ENCODE measurements around the gene CRYAA.
"Not testable (repeated sequence)": the region's sequence is repeated elsewhere in the genome, so short reads cannot be mapped to it uniquely, and the experiment has no call there.

CRYAA gene

GRCh38 chr21:43177043-43177906 lies 8.5 kb downstream of the CRYAA start:
- DNase-seq = not testable (repeated sequence)

GRCh38 chr21:43178175-43178826 lies 9.5 kb downstream of the CRYAA start:
- not testable (repeated sequence) for DNase-seq

- DNase-seq = not testable (repeated sequence)
These were observed 12.2 kb downstream of the CRYAA start for GRCh38 chr21:43181033-43181432.

GRCh38 chr21:43187268-43187667 lies 18.5 kb downstream of the CRYAA start:
- DNase-seq = not testable (repeated sequence)

- DNase-seq = no peak
These were observed 18.9 kb downstream of the CRYAA start for GRCh38 chr21:43187715-43188114.

GRCh38 chr21:43188181-43188580 lies 19.4 kb downstream of the CRYAA start:
- DNase-seq = no peak

- no peak for DNase-seq
These were observed 19.9 kb downstream of the CRYAA start for GRCh38 chr21:43188592-43189210.

- no peak for DNase-seq
These were observed 21.1 kb downstream of the CRYAA start for GRCh38 chr21:43189936-43190335.

GRCh38 chr21:43190544-43190943 lies 21.7 kb downstream of the CRYAA start:
- no peak for DNase-seq

- no peak for DNase-seq
These were observed 22.1 kb downstream of the CRYAA start for GRCh38 chr21:43190951-43191350.

- no peak for DNase-seq
These were observed 22.7 kb downstream of the CRYAA start for GRCh38 chr21:43191521-43191920.

GRCh38 chr21:43191971-43192370 lies 23.2 kb downstream of the CRYAA start:
- no peak for DNase-seq

GRCh38 chr21:43192501-43193081 lies 23.8 kb downstream of the CRYAA start:
- DNase-seq = no peak

GRCh38 chr21:43193088-43193650 lies 24.4 kb downstream of the CRYAA start:
- DNase-seq = no peak

GRCh38 chr21:43193651-43194302 lies 25.0 kb downstream of the CRYAA start:
- DNase-seq = no peak

- no peak for DNase-seq
These were observed 25.7 kb downstream of the CRYAA start for GRCh38 chr21:43194303-43195120.

GRCh38 chr21:43195121-43196021 lies 26.6 kb downstream of the CRYAA start:
- no peak for DNase-seq

GRCh38 chr21:43196826-43197225 lies 28.0 kb downstream of the CRYAA start:
- DNase-seq = no peak

GRCh38 chr21:43198376-43198775 lies 29.6 kb downstream of the CRYAA start:
- DNase-seq = no peak

GRCh38 chr21:43201491-43201890 lies 32.7 kb downstream of the CRYAA start:
- DNase-seq = no peak

- no peak for DNase-seq
These were observed 34.8 kb downstream of the CRYAA start for GRCh38 chr21:43203591-43203990.
